Adrenal gland (tissue), 12 donors: ENCODE measurements around the gene LCE7A. TPM values are rescaled to one million over a fixed set of nuclear protein-coding genes. Genes with fewer than 3 reads are reported as not detected.

Experiments
- DNase-seq, 7 donors: peaks; one replicate each; pipeline ENCODE4 v3.0.0-alpha.2; 2019 to 2020
- H3K27ac ChIP-seq, 5 donors: fragments of 200-600 bp; sonication (generic) in 4 of 5; 1 replicate in 3 of 5; 2 replicates in 2 of 5; pipeline versions ENCODE4 v1.5.1 to v1.8.0; 2016 to 2020; ENCODE audit warnings: mild to moderate bottlenecking in 1 of 5
- H3K27me3 ChIP-seq: fragments of 200-600 bp; 2 replicates; pipeline ENCODE4 v1.8.0; 2021
- H3K36me3 ChIP-seq, 2 donors: fragments of 200-600 bp; replicated peaks in 1 of 2; 1 replicate in 1 of 2; 2 replicates in 1 of 2; pipeline versions ENCODE4 v1.5.1 to v1.8.0; 2018 to 2022
- H3K4me1 ChIP-seq, 2 donors: fragments of 200-600 bp; replicated peaks in 1 of 2; 1 replicate in 1 of 2; 2 replicates in 1 of 2; pipeline versions ENCODE4 v1.5.1 to v1.8.0; 2018 to 2021
- H3K4me3 ChIP-seq, 4 donors: fragments of 200-600 bp; sonication (generic) in 3 of 4; one replicate each; pipeline ENCODE4 v1.5.1; 2016 to 2018
- H3K9me3 ChIP-seq, 3 donors: fragments of 200-600 bp; sonication (generic) in 1 of 3; replicated peaks in 1 of 3; 1 replicate in 2 of 3; 2 replicates in 1 of 3; pipeline versions ENCODE4 v1.5.1 to v1.8.0; 2016 to 2021
- POLR2A ChIP-seq, 2 donors: fragments of 450-650 bp; IDR thresholded peaks; one replicate each; pipeline ENCODE4 v1.6.1; 2017; ENCODE audit warnings: antibody characterized with exemption in 2 of 2, mild to moderate bottlenecking in 2 of 2, moderate library complexity in 1 of 2
- WGBS, 4 donors: extraction: QIAGEN DNeasy Blood & Tissue Kit in 2 of 4; methylation state at CpG; one replicate each; pipeline versions ENCODE4 v1.1.5 to v1.1.7; 2013 to 2017; 5-methylcytosine and 5-hydroxymethylcytosine counted together
- intact Hi-C, 2 donors: fragments of 100-400 bp; cut with DNase I; formaldehyde crosslinking; loops; one replicate each; pipeline versions ENCODE4 v1.14.1 to v1.15.0; 2022 to 2023
- polyA plus RNA-seq, 3 donors: library from polyadenylated mRNA; stranded (reverse); fragments of 200-250 nt in 2 of 3; fragments of 350-450 nt in 1 of 3; fragmentation: Illumina TruSeq in 1 of 3; extraction: RNeasy Lipid Tissue Mini Kit (QIAGEN cat#74804) in 1 of 3; gene quantifications; one replicate each; pipeline ENCODE4 v1.2.3, GENCODE V29; 2013 to 2014
- total RNA-seq, 9 donors: library from RNA; depleted of rRNA in 4 of 9; stranded (reverse); fragments of >200 nt in 4 of 9; fragments of 120-200 nt in 1 of 9; fragmentation: NEBNext Ultra II Directional in 1 of 9; extraction: Animal tissue kit (Norgen Biotek cat#: 25700) in 1 of 9; gene quantifications; one replicate each; pipeline versions ENCODE4 v1.1.0 to v1.2.4, GENCODE V29; 2013 to 2023
- TF ChIP-seq, protein P1 (sequence below), 6 experiments: fragments of 450-650 bp in 4 of 6; fragments of 200-600 bp in 2 of 6; sonication (generic) in 1 of 6; IDR thresholded peaks; 1 replicate in 5 of 6; 2 replicates in 1 of 6; pipeline versions ENCODE4 v1.5.1 to v1.8.0; 2016 to 2021; ENCODE audit warnings: antibody characterized with exemption in 6 of 6, mild to moderate bottlenecking in 2 of 6, moderate library complexity in 1 of 6
- donor health status: healthy with polysubstance abuse.
- donor health status: Bipolar disorder and iron deficiency.
- donor health status: DM: yes; HTN: yes; CAD: no.
- donor health status: DM: no; HTN: no; CAD: no.
- donor health status: DM: no; HTN: no; CAD: no.
- donor health status: DM: yes; HTN: yes; CAD: no.

Gene LCE7A
- total and polyA plus RNA-seq, 12 donors: not detected

DNA sequence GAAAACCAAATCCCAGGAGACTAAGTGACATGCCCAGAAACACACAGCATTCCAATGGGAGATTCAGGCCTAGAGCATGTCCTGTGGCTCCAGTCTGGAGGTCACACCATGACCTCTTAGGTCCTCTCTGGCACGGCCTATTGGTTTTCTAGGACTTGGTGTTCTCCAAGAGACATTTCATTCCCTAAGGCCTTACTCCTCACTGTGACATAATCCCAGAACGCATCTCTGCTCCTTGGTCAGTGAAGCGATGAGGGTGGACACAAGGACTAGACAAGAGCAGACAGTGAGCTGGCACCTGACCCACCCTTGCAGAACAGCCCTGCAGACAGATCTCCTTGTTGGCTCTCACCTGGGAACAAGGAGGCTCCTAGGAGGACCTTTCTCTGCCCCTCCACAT lies 49.4 kb downstream of the LCE7A start:
- Histone ChIP-seq H3K4me1 (no peaks in the 10 kb centered on the region), H3K9me3 (no peaks in the 10 kb centered on the region), H3K36me3 (no peaks in the 10 kb centered on the region), H3K27ac (no peak overlapping the region), H3K27me3 (no peaks in the 10 kb centered on the region), H3K4me3 (no peak overlapping the region)
- TF ChIP-seq, protein P1, sequence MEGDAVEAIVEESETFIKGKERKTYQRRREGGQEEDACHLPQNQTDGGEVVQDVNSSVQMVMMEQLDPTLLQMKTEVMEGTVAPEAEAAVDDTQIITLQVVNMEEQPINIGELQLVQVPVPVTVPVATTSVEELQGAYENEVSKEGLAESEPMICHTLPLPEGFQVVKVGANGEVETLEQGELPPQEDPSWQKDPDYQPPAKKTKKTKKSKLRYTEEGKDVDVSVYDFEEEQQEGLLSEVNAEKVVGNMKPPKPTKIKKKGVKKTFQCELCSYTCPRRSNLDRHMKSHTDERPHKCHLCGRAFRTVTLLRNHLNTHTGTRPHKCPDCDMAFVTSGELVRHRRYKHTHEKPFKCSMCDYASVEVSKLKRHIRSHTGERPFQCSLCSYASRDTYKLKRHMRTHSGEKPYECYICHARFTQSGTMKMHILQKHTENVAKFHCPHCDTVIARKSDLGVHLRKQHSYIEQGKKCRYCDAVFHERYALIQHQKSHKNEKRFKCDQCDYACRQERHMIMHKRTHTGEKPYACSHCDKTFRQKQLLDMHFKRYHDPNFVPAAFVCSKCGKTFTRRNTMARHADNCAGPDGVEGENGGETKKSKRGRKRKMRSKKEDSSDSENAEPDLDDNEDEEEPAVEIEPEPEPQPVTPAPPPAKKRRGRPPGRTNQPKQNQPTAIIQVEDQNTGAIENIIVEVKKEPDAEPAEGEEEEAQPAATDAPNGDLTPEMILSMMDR (IDR thresholded peaks at IDR 0.05): no peak
- TF ChIP-seq POLR2A (IDR thresholded peaks at IDR 0.05): no peak
- intact Hi-C loops: no loop called here
- 88 to 92% methylated on average over 3 of the region's 3 CpGs; no CpG with 5 or more reads in 2 of the 4 donors for WGBS, 4 donors
- DNase-seq: no peak

Other genes with a start within 250 kb of the LCE7A start
- not detected for gene LCE3B, start 246.2 kb upstream of the LCE7A start, total RNA-seq
- gene LCE3B, start 246.2 kb upstream of the LCE7A start, polyA plus RNA-seq: not detected
- gene LCE3A, start 236.9 kb upstream of the LCE7A start, total RNA-seq: not detected
- not detected for gene LCE3A, start 236.9 kb upstream of the LCE7A start, polyA plus RNA-seq
- not detected for gene LCE2D, start 196.6 kb upstream of the LCE7A start, total RNA-seq
- not detected for gene LCE2D, start 196.6 kb upstream of the LCE7A start, polyA plus RNA-seq
- not detected for gene LCE2C, start 184.7 kb upstream of the LCE7A start, total RNA-seq
- not detected for gene LCE2C, start 184.7 kb upstream of the LCE7A start, polyA plus RNA-seq
- not detected for gene LCE2B, start 173.9 kb upstream of the LCE7A start, total RNA-seq
- gene LCE2B, start 173.9 kb upstream of the LCE7A start, polyA plus RNA-seq: not detected
- gene LCE2A, start 161.7 kb upstream of the LCE7A start, total RNA-seq: not detected
- not detected for gene LCE2A, start 161.7 kb upstream of the LCE7A start, polyA plus RNA-seq
- not detected for gene LCE4A, start 151.8 kb upstream of the LCE7A start, total RNA-seq
- not detected for gene LCE4A, start 151.8 kb upstream of the LCE7A start, polyA plus RNA-seq
- not detected for gene KPRP, start 102.0 kb upstream of the LCE7A start, total RNA-seq
- not detected for gene KPRP, start 102.0 kb upstream of the LCE7A start, polyA plus RNA-seq
- gene LCE1F, start 84.9 kb upstream of the LCE7A start, total RNA-seq: not detected
- not detected for gene LCE1F, start 84.9 kb upstream of the LCE7A start, polyA plus RNA-seq
- gene LCE1E, start 73.7 kb upstream of the LCE7A start, total RNA-seq: not detected
- not detected for gene LCE1E, start 73.7 kb upstream of the LCE7A start, polyA plus RNA-seq
- not detected for gene LCE1D, start 63.3 kb upstream of the LCE7A start, total RNA-seq
- not detected for gene LCE1D, start 63.3 kb upstream of the LCE7A start, polyA plus RNA-seq
- gene LCE1C, start 53.3 kb upstream of the LCE7A start, total RNA-seq: not detected
- gene LCE1C, start 53.3 kb upstream of the LCE7A start, polyA plus RNA-seq: not detected
- gene LCE1B, start 48.0 kb upstream of the LCE7A start, total RNA-seq: not detected
- gene LCE1B, start 48.0 kb upstream of the LCE7A start, polyA plus RNA-seq: not detected
- not detected for gene LCE1A, start 32.5 kb upstream of the LCE7A start, total RNA-seq
- not detected for gene LCE1A, start 32.5 kb upstream of the LCE7A start, polyA plus RNA-seq
- not detected for gene LCE6A, start 17.1 kb upstream of the LCE7A start, total RNA-seq
- gene LCE6A, start 17.1 kb upstream of the LCE7A start, polyA plus RNA-seq: not detected
- gene SMCP, start 18.3 kb downstream of the LCE7A start, total RNA-seq: not detected
- gene SMCP, start 18.3 kb downstream of the LCE7A start, polyA plus RNA-seq: not detected
- not detected for gene IVL, start 48.5 kb downstream of the LCE7A start, total RNA-seq
- under 1 TPM in 2 of 3 donors, not detected in 1; 0.16 to 0.30 TPM for gene IVL, start 48.5 kb downstream of the LCE7A start, polyA plus RNA-seq
- gene SPRR5, start 87.2 kb downstream of the LCE7A start, total RNA-seq: not detected
- gene SPRR5, start 87.2 kb downstream of the LCE7A start, polyA plus RNA-seq: not detected
- not detected for gene SPRR4, start 110.7 kb downstream of the LCE7A start, total RNA-seq
- not detected for gene SPRR4, start 110.7 kb downstream of the LCE7A start, polyA plus RNA-seq
- not detected for gene SPRR1A, start 124.1 kb downstream of the LCE7A start, total RNA-seq
- not detected for gene SPRR1A, start 124.1 kb downstream of the LCE7A start, polyA plus RNA-seq
- under 1 TPM in 1 of 9 donors, not detected in 8; 0.67 TPM for gene SPRR3, start 141.8 kb downstream of the LCE7A start, total RNA-seq
- gene SPRR3, start 141.8 kb downstream of the LCE7A start, polyA plus RNA-seq: 1 to 10 TPM; 2.2 to 6.1 (median 2.9) TPM
- gene SPRR1B, start 171.2 kb downstream of the LCE7A start, total RNA-seq: under 1 TPM in 1 of 9 donors, not detected in 8; 0.74 TPM
- under 1 TPM in 2 of 3 donors, not detected in 1; 0.74 to 0.80 TPM for gene SPRR1B, start 171.2 kb downstream of the LCE7A start, polyA plus RNA-seq
- gene SPRR2D, start 181.1 kb downstream of the LCE7A start, total RNA-seq: not detected
- under 1 TPM in 2 of 3 donors, not detected in 1; 0.71 to 0.88 TPM for gene SPRR2D, start 181.1 kb downstream of the LCE7A start, polyA plus RNA-seq
- gene SPRR2A, start 197.5 kb downstream of the LCE7A start, total RNA-seq: not detected
- under 1 TPM in 2 of 3 donors, not detected in 1; 0.97 to 0.98 TPM for gene SPRR2A, start 197.5 kb downstream of the LCE7A start, polyA plus RNA-seq
- under 1 TPM in 1 of 9 donors, not detected in 8; 0.50 TPM for gene SPRR2B, start 211.6 kb downstream of the LCE7A start, total RNA-seq
- gene SPRR2B, start 211.6 kb downstream of the LCE7A start, polyA plus RNA-seq: not detected
- gene SPRR2E, start 234.5 kb downstream of the LCE7A start, total RNA-seq: not detected
- gene SPRR2E, start 234.5 kb downstream of the LCE7A start, polyA plus RNA-seq: under 1 TPM in 1 of 3 donors, not detected in 2; 0.54 TPM